Neural progenitor cell (in vitro differentiated cells): Measurements from ENCODE around the gene NEDD4L. TPM values are rescaled to one million over a fixed set of nuclear protein-coding genes. Genes with fewer than 3 reads are reported as not detected.
A peak's percentile ranks its signal among the peaks of the same experiment; 100 is the strongest.

ENCODE experiments used
- DNase-seq: peaks from one replicate; pipeline ENCODE4 v3.0.0-alpha.2; 2016; ENCODE audit warnings: low spot score
- H2AFZ ChIP-seq: fragments of 200-600 bp; sonication (generic); replicated peaks from 2 replicates; pipeline ENCODE4 v1.6.1; 2016; ENCODE audit warnings: antibody characterized with exemption
- H3F3A ChIP-seq: fragments of 200-600 bp; sonication (generic); 2 replicates; pipeline ENCODE4 v1.6.1; 2016; ENCODE audit warnings: antibody characterized with exemption, low read depth
- H3K27ac ChIP-seq: fragments of 200-600 bp; sonication (generic); 2 replicates; pipeline ENCODE4 v1.5.1; 2016; ENCODE audit warnings: mild to moderate bottlenecking
- H3K27me3 ChIP-seq: fragments of 200-600 bp; sonication (generic); 2 replicates; pipeline ENCODE4 v1.6.1; 2016; ENCODE audit warnings: mild to moderate bottlenecking, moderate library complexity
- H3K36me3 ChIP-seq: fragments of 200-600 bp; sonication (generic); 2 replicates; pipeline ENCODE4 v1.5.1; 2016
- H3K4me1 ChIP-seq: fragments of 200-600 bp; sonication (generic); 2 replicates; pipeline ENCODE4 v1.6.1; 2016; ENCODE audit warnings: mixed run types
- H3K4me2 ChIP-seq: fragments of 200-600 bp; sonication (generic); 2 replicates; pipeline ENCODE4 v1.6.1; 2016
- H3K4me3 ChIP-seq: fragments of 200-600 bp; sonication (generic); 2 replicates; pipeline ENCODE4 v1.5.1; 2016
- H3K79me2 ChIP-seq: fragments of 200-600 bp; sonication (generic); 2 replicates; pipeline ENCODE4 v1.6.1; 2016; ENCODE audit warnings: low read depth
- H3K9ac ChIP-seq: fragments of 200-600 bp; sonication (generic); 2 replicates; pipeline ENCODE4 v1.6.1; 2016
- H3K9me3 ChIP-seq: fragments of 200-600 bp; sonication (generic); 2 replicates; pipeline ENCODE4 v1.5.1; 2016; ENCODE audit warnings: low read depth
- H4K20me1 ChIP-seq: fragments of 200-600 bp; sonication (generic); 2 replicates; pipeline ENCODE4 v1.6.1; 2016; ENCODE audit warnings: low read depth
- H3K27ac Mint-ChIP-seq: 3 replicates; pipeline ENCODE4 v1.8.0; 2021; ENCODE audit warnings: mixed read lengths
- H3K27me3 Mint-ChIP-seq: 2 replicates; pipeline ENCODE4 v1.8.0; 2022; ENCODE audit warnings: low read depth, mild to moderate bottlenecking, inconsistent platforms, moderate library complexity, mixed read lengths; ENCODE audit not compliant: insufficient read depth
- H3K36me3 Mint-ChIP-seq: 3 replicates; pipeline ENCODE4 v1.8.0; 2021; ENCODE audit warnings: mixed read lengths
- H3K4me1 Mint-ChIP-seq: 3 replicates; pipeline ENCODE4 v1.8.0; 2021; ENCODE audit warnings: mixed read lengths
- H3K4me3 Mint-ChIP-seq: 3 replicates; pipeline ENCODE4 v1.8.0; 2021; ENCODE audit warnings: mild to moderate bottlenecking, moderate library complexity, mixed read lengths
- H3K9me3 Mint-ChIP-seq: 3 replicates; pipeline ENCODE4 v1.8.0; 2020; ENCODE audit warnings: mixed read lengths
- CTCF ChIP-seq: fragments of 200-600 bp; sonication (generic); IDR thresholded peaks from 2 replicates; pipeline ENCODE4 v1.5.1; 2017; ENCODE audit warnings: antibody characterized with exemption, mild to moderate bottlenecking
- EZH2 ChIP-seq: fragments of 200-600 bp; sonication (generic); IDR thresholded peaks from 2 replicates; pipeline ENCODE4 v1.6.1; 2017; ENCODE audit warnings: antibody characterized with exemption, mild to moderate bottlenecking, moderate library complexity
- EZH2phosphoT487 ChIP-seq: fragments of 200-600 bp; sonication (generic); IDR thresholded peaks from 2 replicates; pipeline ENCODE4 v1.6.1; 2017; ENCODE audit warnings: antibody characterized with exemption
- total RNA-seq: library from RNA; depleted of rRNA; stranded (reverse); fragments of >200 nt; gene quantifications from 2 replicates; pipeline ENCODE4 v1.2.3, GENCODE V29; 2015; ENCODE audit warnings: low replicate concordance

Gene NEDD4L
- total RNA-seq, 1 donor from 2014 or later: 55.5 TPM

GRCh38 chr18:58241026-58241679 is 197.1 kb downstream of the NEDD4L start:
- TF ChIP-seq CTCF: no peak
- no peak for TF ChIP-seq EZH2phosphoT487
- TF ChIP-seq EZH2: no peak
- H3K9me3 ChIP-seq: no peaks in the 10 kb centered on the region
- H3K4me2 ChIP-seq: no peak overlapping the region
- Mint-ChIP-seq H3K27me3 (peaks cover 3% of the 10 kb centered on the region), H3K9me3 (no peaks in the 10 kb centered on the region), H3K4me3 (no peak overlapping the region), H3K4me1 (peaks cover 26% of the 10 kb centered on the region), H3K36me3 (no peaks in the 10 kb centered on the region), H3K27ac (no peak overlapping the region)
- H3K4me1 ChIP-seq: peaks cover 4% of the 10 kb centered on the region
- no peaks in the 10 kb centered on the region for H3K27me3 ChIP-seq
- H3K36me3 ChIP-seq: no peaks in the 10 kb centered on the region
- no peak overlapping the region for H3K9ac ChIP-seq
- H2AFZ ChIP-seq: no peak overlapping the region
- H3K27ac ChIP-seq: no peak overlapping the region
- no peak for DNase-seq
- H4K20me1 ChIP-seq: peaks cover 11% of the 10 kb centered on the region
- no peaks in the 10 kb centered on the region for H3F3A ChIP-seq
- H3K4me3 ChIP-seq: no peak overlapping the region
- no peaks in the 10 kb centered on the region for H3K79me2 ChIP-seq

- Histone ChIP-seq H2AFZ (no peak overlapping the region), H3K36me3 (no peaks in the 10 kb centered on the region), H3F3A (no peaks in the 10 kb centered on the region), H4K20me1 (peaks cover 11% of the 10 kb centered on the region), H3K27ac (no peak overlapping the region), H3K4me3 (no peak overlapping the region), H3K4me2 (no peak overlapping the region), H3K79me2 (no peaks in the 10 kb centered on the region), H3K4me1 (peaks cover 7% of the 10 kb centered on the region), H3K9ac (no peak overlapping the region), H3K27me3 (no peaks in the 10 kb centered on the region), H3K9me3 (no peaks in the 10 kb centered on the region)
- TF ChIP-seq EZH2phosphoT487 (no peak), CTCF (no peak), EZH2 (no peak)
- Mint-ChIP-seq H3K27ac (peak overlapping the region; percentile 1), H3K36me3 (no peaks in the 10 kb centered on the region), H3K4me1 (peaks cover 26% of the 10 kb centered on the region), H3K9me3 (no peaks in the 10 kb centered on the region), H3K4me3 (no peak overlapping the region), H3K27me3 (peaks cover 3% of the 10 kb centered on the region)
- no peak for DNase-seq
These were observed 197.9 kb downstream of the NEDD4L start for GRCh38 chr18:58241877-58242276.

DNA sequence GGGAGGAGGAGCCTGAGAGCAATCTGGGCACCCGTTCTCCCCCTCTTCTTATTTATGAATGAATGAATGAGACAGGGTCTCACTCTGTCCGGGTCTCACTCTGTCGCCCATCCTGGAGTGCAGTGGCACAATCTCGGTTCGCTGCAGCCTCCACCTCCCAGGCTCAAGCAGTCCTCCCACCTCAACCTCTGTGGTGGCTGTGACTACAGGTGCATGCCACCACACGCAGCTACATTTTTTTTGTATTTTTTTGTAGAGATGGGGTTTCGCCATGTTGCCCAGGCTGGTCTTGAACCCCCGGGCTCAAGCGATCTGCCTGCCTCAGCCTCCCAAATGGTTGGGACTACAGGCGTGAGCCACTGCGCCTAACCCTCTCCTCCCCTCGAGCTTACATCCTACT is 198.4 kb downstream of the NEDD4L start:
- Mint-ChIP-seq H3K27me3 (peaks cover 3% of the 10 kb centered on the region), H3K4me3 (no peak overlapping the region), H3K36me3 (no peaks in the 10 kb centered on the region), H3K4me1 (peaks cover 30% of the 10 kb centered on the region), H3K27ac (no peak overlapping the region), H3K9me3 (no peaks in the 10 kb centered on the region)
- Histone ChIP-seq H3K79me2 (no peaks in the 10 kb centered on the region), H3K36me3 (no peaks in the 10 kb centered on the region), H3K27me3 (no peaks in the 10 kb centered on the region), H2AFZ (no peak overlapping the region), H3K4me2 (no peak overlapping the region), H3K4me3 (no peak overlapping the region), H3K27ac (no peak overlapping the region), H3K4me1 (peaks cover 12% of the 10 kb centered on the region), H3F3A (peaks cover 3% of the 10 kb centered on the region), H3K9me3 (no peaks in the 10 kb centered on the region), H4K20me1 (peaks cover 11% of the 10 kb centered on the region), H3K9ac (no peak overlapping the region)
- no peak for DNase-seq
- TF ChIP-seq EZH2 (no peak), EZH2phosphoT487 (no peak), CTCF (no peak)
